NCI-H69 (cell line): ENCODE results near the gene SART3.
A peak's percentile ranks its signal among the peaks of the same experiment; 100 is the strongest.
"Not testable (repeated sequence)": the region's sequence is repeated elsewhere in the genome, so short reads cannot be mapped to it uniquely, and the experiment has no call there.

Experiments
- DNase-seq: peaks from one replicate; lab custom pipeline; 2025; lab: John Stamatoyannopoulos, UW

SART3 gene

GRCh38 chr12:108518716-108519496 is 42.1 kb downstream of the SART3 start:
- DNase-seq, result no peak

- no peak for DNase-seq
Observed at GRCh38 chr12:108518101-108518715, 42.8 kb downstream of the SART3 start.

- no peak for DNase-seq
Observed at GRCh38 chr12:108517288-108518100, 43.5 kb downstream of the SART3 start.

- DNase-seq, result peak; percentile 36
Observed at GRCh38 chr12:108516511-108517275, 44.3 kb downstream of the SART3 start.

GRCh38 chr12:108515916-108516315 is 45.1 kb downstream of the SART3 start:
- peak; percentile 56 for DNase-seq

GRCh38 chr12:108514973-108515814 is 45.8 kb downstream of the SART3 start, which contains the start of gene FICD:
FICD (plus strand) TSS chr12:108515277; CDS start chr12:108516973, 1,696 bp downstream.
- peak; percentile 100 for DNase-seq

- DNase-seq, result no peak
Observed at GRCh38 chr12:108514468-108514972, 46.5 kb downstream of the SART3 start.

- peak; percentile 76 for DNase-seq
Observed at GRCh38 chr12:108511633-108512540, 49.1 kb downstream of the SART3 start.

GRCh38 chr12:108510836-108511235 is 50.1 kb downstream of the SART3 start:
- DNase-seq, result no peak

GRCh38 chr12:108509806-108510205 is 51.2 kb downstream of the SART3 start:
- no peak for DNase-seq

GRCh38 chr12:108507971-108508642 is 52.9 kb downstream of the SART3 start:
- DNase-seq, result no peak

GRCh38 chr12:108505129-108505528 is 55.8 kb downstream of the SART3 start:
- peak; percentile 56 for DNase-seq

- no peak for DNase-seq
Observed at GRCh38 chr12:108502922-108503321, 58.1 kb downstream of the SART3 start.

- no peak for DNase-seq
Observed at GRCh38 chr12:108498136-108498535, 62.8 kb downstream of the SART3 start.

GRCh38 chr12:108495823-108496579 is 65.0 kb downstream of the SART3 start:
- DNase-seq, result peak; percentile 52

- peak; percentile 43 for DNase-seq
Observed at GRCh38 chr12:108495054-108495453, 65.9 kb downstream of the SART3 start.

- DNase-seq, result no peak
Observed at GRCh38 chr12:108491256-108491655, 69.7 kb downstream of the SART3 start.

- not testable (repeated sequence) for DNase-seq
Observed at GRCh38 chr12:108487029-108487428, 73.9 kb downstream of the SART3 start.
